Endothelial cell of umbilical vein (primary cell): ENCODE data around the gene ATG5.

Experiments
- JUN ChIP-seq: IDR thresholded peaks from 2 replicates; pipeline ENCODE4 v1.6.1; 2011; ENCODE audit warnings: borderline replicate concordance, low read depth; ENCODE audit not compliant: insufficient read length, insufficient read depth
- POLR2A ChIP-seq: IDR thresholded peaks from 2 replicates; pipeline ENCODE4 v1.6.1; 2012; ENCODE audit warnings: low read depth, mild to moderate bottlenecking, control low read depth, low read length
- POLR2AphosphoS5 ChIP-seq: IDR thresholded peaks from 2 replicates; pipeline ENCODE4 v1.6.1; 2012; ENCODE audit warnings: low read depth, mild to moderate bottlenecking, control low read depth, low read length, moderate library complexity; ENCODE audit not compliant: insufficient read depth

GRCh38 chr6:106373502-106374239 lies 48.1 kb upstream of the ATG5 start:
- no peak for TF ChIP-seq POLR2A
- no peak for TF ChIP-seq JUN
- TF ChIP-seq POLR2AphosphoS5: no peak
